ENCODE data around the gene KIF26B. TPM values are rescaled to one million over a fixed set of nuclear protein-coding genes. Genes with fewer than 3 reads are reported as not detected.

Gene KIF26B
- total and polyA plus RNA-seq, 8 donors, result 0.27 to 4.5 (median 0.63) TPM

- TF ChIP-seq, protein P1, sequence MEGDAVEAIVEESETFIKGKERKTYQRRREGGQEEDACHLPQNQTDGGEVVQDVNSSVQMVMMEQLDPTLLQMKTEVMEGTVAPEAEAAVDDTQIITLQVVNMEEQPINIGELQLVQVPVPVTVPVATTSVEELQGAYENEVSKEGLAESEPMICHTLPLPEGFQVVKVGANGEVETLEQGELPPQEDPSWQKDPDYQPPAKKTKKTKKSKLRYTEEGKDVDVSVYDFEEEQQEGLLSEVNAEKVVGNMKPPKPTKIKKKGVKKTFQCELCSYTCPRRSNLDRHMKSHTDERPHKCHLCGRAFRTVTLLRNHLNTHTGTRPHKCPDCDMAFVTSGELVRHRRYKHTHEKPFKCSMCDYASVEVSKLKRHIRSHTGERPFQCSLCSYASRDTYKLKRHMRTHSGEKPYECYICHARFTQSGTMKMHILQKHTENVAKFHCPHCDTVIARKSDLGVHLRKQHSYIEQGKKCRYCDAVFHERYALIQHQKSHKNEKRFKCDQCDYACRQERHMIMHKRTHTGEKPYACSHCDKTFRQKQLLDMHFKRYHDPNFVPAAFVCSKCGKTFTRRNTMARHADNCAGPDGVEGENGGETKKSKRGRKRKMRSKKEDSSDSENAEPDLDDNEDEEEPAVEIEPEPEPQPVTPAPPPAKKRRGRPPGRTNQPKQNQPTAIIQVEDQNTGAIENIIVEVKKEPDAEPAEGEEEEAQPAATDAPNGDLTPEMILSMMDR (IDR thresholded peaks at IDR 0.05), result no peak
- 69 to 83% methylated on average over 7 of the region's 7 CpGs for WGBS, 2 donors
- no peak for FAIRE-seq
- H3K4me3 ChIP-seq, result no peak overlapping the region
- no peak for ATAC-seq
- no peaks in the 10 kb centered on the region for H3K27me3 ChIP-seq
- H3K27ac ChIP-seq, result no peak overlapping the region
- H3K9me3 ChIP-seq, result no peaks in the 10 kb centered on the region
- DNase-seq, result no peak
- no peaks in the 10 kb centered on the region for H3K4me1 ChIP-seq
- H3K36me3 ChIP-seq, result no peaks in the 10 kb centered on the region
- intact Hi-C loops (cut with DNase I), result no loop called here
These were observed 546.8 kb downstream of the KIF26B start for GRCh38 chr1:245701631-245702030.

DNA sequence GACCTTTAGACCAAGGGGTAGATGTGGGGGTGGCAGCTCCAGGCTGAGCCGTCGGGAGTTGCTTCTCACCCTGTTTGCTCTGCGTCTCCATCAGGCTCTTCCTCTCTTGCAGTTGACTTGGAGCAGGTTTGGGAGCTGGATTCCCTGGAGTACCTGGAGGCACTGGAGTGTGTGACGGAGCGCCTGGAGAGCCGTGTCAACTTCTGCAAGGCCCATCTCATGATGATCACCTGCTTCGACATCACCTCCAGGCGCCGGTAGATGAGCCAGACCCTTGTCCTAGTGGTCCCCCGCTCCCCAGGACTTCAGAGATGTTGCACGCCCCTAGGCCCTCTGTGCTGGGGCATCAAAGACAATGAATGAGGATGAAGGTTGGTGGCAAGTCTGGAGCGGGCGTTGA, 547.6 kb downstream of the KIF26B start:
- no peaks in the 10 kb centered on the region for H3K9me3 ChIP-seq
- no peak for FAIRE-seq
- no peaks in the 10 kb centered on the region for H3K4me1 ChIP-seq
- no peak overlapping the region for H3K4me3 ChIP-seq
- no peak for DNase-seq
- TF ChIP-seq, protein P1 (IDR thresholded peaks at IDR 0.05), result no peak
- intact Hi-C loops (cut with DNase I), result no loop called here
- WGBS, 2 donors, result 90 to 95% methylated on average over 13 of the region's 13 CpGs
- no peak for ATAC-seq
- H3K36me3 ChIP-seq, result no peaks in the 10 kb centered on the region
- no peak overlapping the region for H3K27ac ChIP-seq
- no peaks in the 10 kb centered on the region for H3K27me3 ChIP-seq

DNA sequence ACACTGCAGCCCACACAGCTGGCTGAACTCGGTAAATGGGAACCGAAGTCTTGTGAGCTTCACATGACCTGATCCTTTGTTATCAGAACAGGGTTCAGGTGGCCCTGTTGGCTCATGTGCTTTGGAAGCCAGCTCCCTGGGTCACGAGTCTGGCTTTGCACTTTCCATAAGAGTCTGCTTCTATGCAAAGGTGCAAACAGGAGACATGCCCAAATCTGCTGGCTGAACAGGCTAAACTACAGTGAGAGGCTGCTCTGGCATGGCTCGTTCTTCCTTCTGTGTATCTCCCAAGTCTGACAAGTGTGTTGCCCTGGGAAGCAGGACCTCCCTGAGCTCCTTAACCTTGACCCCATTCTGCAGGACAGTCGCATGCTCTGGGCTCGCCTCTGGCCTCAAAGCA, 549.6 kb downstream of the KIF26B start:
- Histone ChIP-seq H3K27ac (no peak overlapping the region), H3K4me3 (no peak overlapping the region), H3K9me3 (no peaks in the 10 kb centered on the region), H3K4me1 (no peaks in the 10 kb centered on the region), H3K27me3 (no peaks in the 10 kb centered on the region), H3K36me3 (no peaks in the 10 kb centered on the region)
- TF ChIP-seq, protein P1 (IDR thresholded peaks at IDR 0.05), result no peak
- DNase-seq (no peak), ATAC-seq (no peak), FAIRE-seq (no peak)
- intact Hi-C loops (cut with DNase I), result no loop called here
- 69 to 75% methylated on average over 6 of the region's 6 CpGs for WGBS, 2 donors

DNA sequence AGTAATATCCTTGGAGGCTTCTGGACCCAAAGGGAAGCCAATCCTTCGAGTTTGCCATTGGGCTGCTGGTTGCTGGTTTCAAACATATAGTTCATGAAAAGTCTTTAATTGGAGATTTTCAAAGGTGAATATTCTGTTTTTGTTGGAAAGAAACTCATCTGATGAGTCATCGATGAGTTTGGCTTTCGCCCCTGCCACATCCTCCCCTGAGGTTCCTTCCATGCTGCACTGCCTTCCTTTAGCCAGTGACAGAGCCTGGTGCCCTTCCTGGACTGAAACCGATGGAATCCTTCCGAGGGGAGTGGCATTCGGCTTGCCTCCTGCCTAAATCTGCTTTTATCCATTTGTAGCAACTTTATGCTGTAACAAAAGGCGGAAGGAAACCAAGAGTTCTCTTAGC, 550.0 kb downstream of the KIF26B start:
- H3K9me3 ChIP-seq, result no peaks in the 10 kb centered on the region
- no peaks in the 10 kb centered on the region for H3K4me1 ChIP-seq
- H3K36me3 ChIP-seq, result no peaks in the 10 kb centered on the region
- ATAC-seq (no peak), DNase-seq (no peak), FAIRE-seq (no peak)
- TF ChIP-seq, protein P1 (IDR thresholded peaks at IDR 0.05), result no peak
- 74 to 89% methylated on average over 7 of the region's 7 CpGs for WGBS, 2 donors
- H3K27ac ChIP-seq, result no peak overlapping the region
- no peaks in the 10 kb centered on the region for H3K27me3 ChIP-seq
- intact Hi-C loops (cut with DNase I), result no loop called here
- no peak overlapping the region for H3K4me3 ChIP-seq

DNA sequence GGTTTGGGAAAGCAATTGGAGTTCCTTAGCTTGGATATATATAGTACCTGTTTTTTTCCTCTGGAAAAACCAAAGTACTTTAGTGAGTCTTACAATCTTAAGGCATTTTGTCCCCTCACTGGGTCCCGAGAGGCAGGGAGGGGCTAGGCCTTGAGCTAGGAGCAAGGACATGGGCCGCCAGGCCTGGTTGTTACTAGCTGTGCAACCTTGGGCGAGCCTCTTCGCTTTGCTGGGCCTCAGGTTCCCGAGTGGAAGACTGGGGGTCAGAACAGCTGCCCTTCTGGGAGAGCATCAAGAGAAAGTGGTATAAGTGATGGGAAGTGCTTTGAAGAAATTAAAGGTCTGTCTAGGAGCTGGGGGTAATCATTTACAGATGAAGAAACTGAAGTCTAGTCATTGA, 553.2 kb downstream of the KIF26B start:
- FAIRE-seq (no peak), ATAC-seq (no peak), DNase-seq (no peak)
- TF ChIP-seq, protein P1 (IDR thresholded peaks at IDR 0.05), result no peak
- 79 to 90% methylated on average over 5 of the region's 5 CpGs for WGBS, 2 donors
- H3K36me3 ChIP-seq, result no peaks in the 10 kb centered on the region
- no peak overlapping the region for H3K4me3 ChIP-seq
- H3K4me1 ChIP-seq, result no peaks in the 10 kb centered on the region
- H3K27me3 ChIP-seq, result no peaks in the 10 kb centered on the region
- intact Hi-C loops (cut with DNase I), result no loop called here
- H3K9me3 ChIP-seq, result no peaks in the 10 kb centered on the region
- no peak overlapping the region for H3K27ac ChIP-seq

Data from pancreas (tissue), 10 donors.